ENCODE measurements around the gene DOLPP1. TPM values are rescaled to one million over a fixed set of nuclear protein-coding genes. Genes with fewer than 3 reads are reported as not detected.

The DOLPP1 gene
- total RNA-seq (2016; rRNA removed; fragmentation: Illumina TruSeq; extraction: Trizol) (15.1 and 34.1 TPM in 2 replicates), polyA plus RNA-seq (2011; rRNA removed) (20.9 and 21.0 TPM in 2 replicates), polyA minus RNA-seq (2011; rRNA and poly(A)+ RNA removed; ENCODE audit: low replicate concordance) (31.9 and 42.4 TPM in 2 replicates), Bru-seq, nascent RNA (percentile 58 among the genes with signal in this experiment), BruChase-seq, experiment 1, labeled RNA remaining after a 6-hour chase (percentile 87 among the genes with signal in this experiment), BruChase-seq, experiment 2, labeled RNA remaining after a 2-hour chase (percentile 79 among the genes with signal in this experiment)
- total RNA-seq (2016; cell fraction: cytosol; rRNA removed; fragmentation: Illumina TruSeq; extraction: Trizol; ENCODE audit: low read depth): 4.4 and 4.8 TPM in 2 replicates
- total RNA-seq (2016; cell fraction: insoluble cytoplasmic fraction; rRNA removed; fragmentation: Illumina TruSeq; extraction: Trizol): 14.3 and 33.9 TPM in 2 replicates
- 11.5 and 12.2 TPM in 2 replicates for total RNA-seq (2016; cell fraction: membrane; rRNA removed; fragmentation: Illumina TruSeq; extraction: Trizol)
- 27.9 and 34.5 TPM in 2 replicates for total RNA-seq (2016; cell fraction: nucleus; rRNA removed; fragmentation: Illumina TruSeq; extraction: Trizol)
- polyA plus RNA-seq (2011; cell fraction: cytosol; rRNA removed): 18.4 and 24.7 TPM in 2 replicates
- 17.8 and 22.4 TPM in 2 replicates for polyA plus RNA-seq (2011; cell fraction: nucleus; rRNA removed)
- polyA plus RNA-seq (2012): 7.5 and 9.0 TPM in 2 replicates
- polyA plus RNA-seq (2016; cell fraction: cytosol; fragmentation: Illumina TruSeq; extraction: Trizol; ENCODE audit: low read depth): 3.5 and 3.7 TPM in 2 replicates
- 15.8 and 16.0 TPM in 2 replicates for polyA plus RNA-seq (2016; cell fraction: insoluble cytoplasmic fraction; fragmentation: Illumina TruSeq; extraction: Trizol; ENCODE audit: low read depth)
- polyA plus RNA-seq (2016; cell fraction: membrane; fragmentation: Illumina TruSeq; extraction: Trizol; ENCODE audit: low read depth): 6.2 and 7.2 TPM in 2 replicates
- 48.2 and 51.4 TPM in 2 replicates for polyA plus RNA-seq (2016; cell fraction: nucleus; fragmentation: Illumina TruSeq; extraction: Trizol; ENCODE audit: insufficient read depth, low read depth)
- polyA minus RNA-seq (2011; cell fraction: cytosol; rRNA and poly(A)+ RNA removed): 9.3 and 12.5 TPM in 2 replicates
- polyA minus RNA-seq (2011; cell fraction: nucleus; rRNA and poly(A)+ RNA removed): 4.4 and 6.6 TPM in 2 replicates
- long read RNA-seq, experiment 1, transcript DOLPP1-202 (8 exons, 2,177 nt): major isoform, 18 of 30 reads
- long read RNA-seq, experiment 1, partial matches to known transcripts: 2 of 30 reads
- long read RNA-seq, experiment 1, other reads (novel, unspliced or antisense): 6 of 30 reads
- long read RNA-seq, experiment 2, transcript DOLPP1-202 (8 exons, 2,177 nt): major isoform, 17 of 55 reads
- long read RNA-seq, experiment 2, partial matches to known transcripts: 32 of 55 reads
- long read RNA-seq, experiment 2, other reads (novel, unspliced or antisense): 3 of 55 reads

- H4K20me1 ChIP-seq (ENCODE audit: insufficient read depth, low read length): no peaks in the 10 kb centered on the region
- ChIA-PET POLR2A (interaction anchor here (0.8 to 1.8 kb wide), 17 partner anchors 8 to 544 kb away, joined by 3 to 18 read pairs (median 5); partner anchors contain the start of genes CRAT, MIGA2, PTPA and SH3GLB2), CTCF (ENCODE audit: low intra/inter-chr PET ratio, low total read pairs) (no interaction called here)
- no peaks in the 10 kb centered on the region for H3K9me3 ChIP-seq (ENCODE audit: low read length)
- no peak within 1 kb of the TSS for H2AFZ ChIP-seq (ENCODE audit: low read length)
- H3K4me2 ChIP-seq (ENCODE audit: low read depth, low read length): peak within 1 kb of the TSS; percentile 99
- peaks cover 5 to 15% of the 10 kb centered on the region in 2 experiments; a peak in 4 of 5 replicates for H3K36me3 ChIP-seq (replicated peaks in 1 of 2; ENCODE audit: control insufficient read depth in 1 of 2, insufficient read depth in 2 of 2, low read length in 2 of 2)
- peaks cover 70% of the 10 kb centered on the region for H3K4me1 ChIP-seq (ENCODE audit: insufficient read depth, low read length)
- in situ Hi-C loops (cut with HindIII; ENCODE audit: extremely low pct_ligation_motif_present, low pct_unique_long_range_greater_than_20kb): no loop called here
- peaks cover 41% of the 10 kb centered on the region for H3K79me2 ChIP-seq (ENCODE audit: insufficient read depth, low read length)
- peak within 1 kb of the TSS; percentile 84 for H3K27ac ChIP-seq (ENCODE audit: extremely low read length, insufficient read depth, low read length)
- intact Hi-C loops (cut with micrococcal nuclease; ENCODE audit: unreplicated experiment): loop anchor here (5.0 kb wide), 1 partner anchor 43 kb away; the partner anchor contains the start of gene MIGA2
- ATAC-seq (peak; percentile 95), FAIRE-seq (peak; percentile 76), DNase-seq (ENCODE audit: low spot score) (peak; percentile 97)
- peak within 1 kb of the TSS; percentile 90 for H3K9ac ChIP-seq (ENCODE audit: insufficient read depth, low read depth, low read length)
- peak within 1 kb of the TSS; percentile 75 to 97 (median 87) for H3K4me3 ChIP-seq (replicated peaks in 1 of 3; ENCODE audit: insufficient read depth in 1 of 3, low read depth in 2 of 3, low read length in 3 of 3)
- under 1% methylated on average over 22 of the region's 70 CpGs for WGBS (ENCODE audit: low lambda C conversion rate)
- no peaks in the 10 kb centered on the region for H3K27me3 ChIP-seq (ENCODE audit: control insufficient read depth in 1 of 2, insufficient read depth in 2 of 2, low read length in 2 of 2)
- BruUV-seq (replicated peaks): no TSS peak
- TF ChIP-seq ZNF263 (CRISPR knock-in tag; IDR thresholded peaks at IDR 0.05): no peak
- no peak; the same call in 1 of the 2 replicates for TF ChIP-seq ZBTB8A (CRISPR knock-in tag; IDR thresholded peaks at IDR 0.05; ENCODE audit: borderline replicate concordance, low read depth)
- TF ChIP-seq KDM4B (CRISPR knock-in tag; IDR thresholded peaks at IDR 0.05): no peak
- TF ChIP-seq, protein P1, sequence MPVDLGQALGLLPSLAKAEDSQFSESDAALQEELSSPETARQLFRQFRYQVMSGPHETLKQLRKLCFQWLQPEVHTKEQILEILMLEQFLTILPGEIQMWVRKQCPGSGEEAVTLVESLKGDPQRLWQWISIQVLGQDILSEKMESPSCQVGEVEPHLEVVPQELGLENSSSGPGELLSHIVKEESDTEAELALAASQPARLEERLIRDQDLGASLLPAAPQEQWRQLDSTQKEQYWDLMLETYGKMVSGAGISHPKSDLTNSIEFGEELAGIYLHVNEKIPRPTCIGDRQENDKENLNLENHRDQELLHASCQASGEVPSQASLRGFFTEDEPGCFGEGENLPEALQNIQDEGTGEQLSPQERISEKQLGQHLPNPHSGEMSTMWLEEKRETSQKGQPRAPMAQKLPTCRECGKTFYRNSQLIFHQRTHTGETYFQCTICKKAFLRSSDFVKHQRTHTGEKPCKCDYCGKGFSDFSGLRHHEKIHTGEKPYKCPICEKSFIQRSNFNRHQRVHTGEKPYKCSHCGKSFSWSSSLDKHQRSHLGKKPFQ (CRISPR knock-in tag; IDR thresholded peaks at IDR 0.05; ENCODE audit: insufficient replicate concordance): peak; percentile 49
- no peak for TF ChIP-seq ZNF460 (CRISPR knock-in tag; IDR thresholded peaks at IDR 0.05; ENCODE audit: borderline replicate concordance)
- TF ChIP-seq KAT7 (CRISPR knock-in tag; IDR thresholded peaks at IDR 0.05; ENCODE audit: borderline replicate concordance): no peak; the same call in 1 of the 2 replicates
- TF ChIP-seq, protein P2, sequence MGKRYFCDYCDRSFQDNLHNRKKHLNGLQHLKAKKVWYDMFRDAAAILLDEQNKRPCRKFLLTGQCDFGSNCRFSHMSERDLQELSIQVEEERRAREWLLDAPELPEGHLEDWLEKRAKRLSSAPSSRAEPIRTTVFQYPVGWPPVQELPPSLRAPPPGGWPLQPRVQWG (CRISPR knock-in tag; IDR thresholded peaks at IDR 0.05; ENCODE audit: borderline replicate concordance, low read depth): no peak
- TF ChIP-seq XBP1 (CRISPR knock-in tag; IDR thresholded peaks at IDR 0.05): no peak
- no peak for TF ChIP-seq FOXJ3 (CRISPR knock-in tag; IDR thresholded peaks at IDR 0.05; ENCODE audit: borderline replicate concordance)
- TF ChIP-seq ZBTB34 (CRISPR knock-in tag; IDR thresholded peaks at IDR 0.05): no peak
- no peak for TF ChIP-seq ZNF556 (CRISPR knock-in tag; IDR thresholded peaks at IDR 0.05; ENCODE audit: borderline replicate concordance)
- no peak for TF ChIP-seq ZBTB21 (CRISPR knock-in tag; IDR thresholded peaks at IDR 0.05)
- TF ChIP-seq RFX5 (IDR thresholded peaks at IDR 0.05; ENCODE audit: low read depth, low read length): peak; percentile 94
- no peak for TF ChIP-seq TCF7L2 (IDR thresholded peaks at IDR 0.05; ENCODE audit: low read depth, low read length)
Observed at GRCh38 chr9:129080601-129081387, at the start of gene DOLPP1. Gene DOLPP1, plus strand, starts transcription at chr9:129081111. Its CDS starts 21 bp downstream, at chr9:129081132.

Data from HepG2 (cell line).